ENCODE data around the gene FRS3.

Gene FRS3

DNA sequence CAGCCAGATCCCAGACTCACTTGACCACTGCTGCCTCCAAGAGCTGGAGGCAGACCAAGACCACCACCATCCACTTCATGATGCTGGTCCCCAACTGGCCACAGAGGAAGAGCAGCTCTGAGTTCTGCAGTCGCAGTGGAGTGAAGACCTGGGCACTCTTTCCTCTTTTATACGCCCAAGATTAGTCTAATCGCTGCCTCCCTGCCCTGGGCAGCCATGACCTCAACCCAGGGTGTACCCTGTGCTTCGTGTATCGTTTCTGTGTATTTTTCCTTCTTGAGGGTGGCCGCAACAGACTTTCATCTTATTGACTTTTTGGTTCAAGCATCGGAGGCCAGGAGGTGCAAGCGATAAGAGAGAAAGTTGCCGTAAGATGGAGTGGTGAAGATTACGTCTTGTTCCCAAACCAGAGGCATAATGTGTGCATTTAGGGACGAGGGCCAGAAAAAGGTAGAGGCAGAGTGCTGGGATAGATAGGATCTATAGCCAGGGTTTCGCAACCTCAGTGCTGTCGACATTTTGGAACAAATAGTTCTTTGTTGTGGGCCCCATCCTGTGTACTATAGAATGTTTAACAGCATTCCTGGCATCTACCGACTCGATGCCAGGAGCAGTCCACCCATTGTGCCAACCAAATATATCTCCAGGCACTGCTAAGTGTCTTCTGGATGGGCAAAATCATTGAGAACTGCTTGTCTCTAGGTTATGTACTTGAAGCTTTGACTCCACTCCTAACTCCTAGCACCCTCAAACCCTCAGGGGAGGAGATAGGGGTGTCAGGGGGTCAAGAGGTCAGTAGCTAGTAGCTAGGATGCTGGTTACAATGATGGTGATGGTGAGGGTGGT is 32.2 kb downstream of the FRS3 start, which contains the start of gene PGC:
Gene PGC (minus strand): TSS at position 142 of the 846 bp plus-strand sequence. CDS start 63 bp downstream, at position 79.
- in situ Hi-C loops (cut with HindIII; ENCODE audit: low sequenced_read_pairs): no loop called here

DNA sequence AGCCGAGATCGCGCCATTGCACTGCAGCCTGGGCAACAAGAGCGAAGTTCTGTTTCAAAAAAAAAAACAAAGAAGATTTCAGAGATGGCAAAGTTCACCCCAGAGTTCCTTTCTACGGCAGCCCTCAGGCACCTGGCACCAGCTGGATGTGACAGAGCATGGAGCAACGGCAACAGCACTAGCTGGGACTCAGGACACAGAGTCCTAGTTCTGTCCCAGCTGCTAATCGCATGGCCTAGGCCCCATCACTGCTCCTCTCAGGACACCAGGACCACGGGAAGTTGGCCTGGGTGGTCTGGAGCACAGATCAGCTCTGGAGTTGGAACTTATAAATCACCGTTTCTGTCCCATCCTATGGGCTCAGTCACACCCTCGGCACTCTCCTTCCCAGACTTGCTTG is 33.6 kb downstream of the FRS3 start:
- in situ Hi-C loops (cut with HindIII; ENCODE audit: low sequenced_read_pairs): no loop called here

DNA sequence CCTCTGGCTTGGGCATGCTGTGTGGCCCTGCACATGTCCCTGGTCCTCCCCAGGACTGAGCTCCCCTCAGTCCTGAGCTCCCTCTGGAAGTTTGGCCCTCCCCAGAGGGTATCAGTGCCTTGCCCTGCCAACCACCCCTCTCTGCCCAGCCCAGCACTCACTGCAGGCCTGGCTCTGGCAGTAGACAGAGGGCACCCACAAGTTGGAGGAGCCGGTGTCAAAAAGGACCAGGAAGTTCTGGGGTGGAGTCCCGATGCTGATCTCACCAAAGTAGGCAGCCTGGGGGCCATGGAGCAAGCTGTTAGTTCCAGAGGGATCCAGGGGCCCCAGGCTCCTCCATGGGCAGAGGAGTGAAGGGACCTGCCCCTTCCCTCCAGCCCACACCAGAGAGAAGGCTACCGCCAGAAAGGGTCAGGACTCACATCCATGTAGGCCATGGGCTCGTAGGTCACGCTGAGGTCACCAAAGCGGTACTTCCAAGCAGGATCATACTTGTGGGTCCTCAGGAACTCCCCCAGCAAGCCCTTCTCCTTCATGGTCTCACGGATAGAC is 35.4 kb downstream of the FRS3 start:
- in situ Hi-C loops (cut with HindIII; ENCODE audit: low sequenced_read_pairs): no loop called here

GRCh38 chr6:41743406-41744235 is 36.1 kb downstream of the FRS3 start:
- in situ Hi-C loops (cut with HindIII; ENCODE audit: low sequenced_read_pairs): no loop called here

GRCh38 chr6:41741625-41742490 is 37.8 kb downstream of the FRS3 start:
- in situ Hi-C loops (cut with HindIII; ENCODE audit: low sequenced_read_pairs): no loop called here

- in situ Hi-C loops (cut with HindIII; ENCODE audit: low sequenced_read_pairs): no loop called here
Observed at GRCh38 chr6:41740366-41741162, 39.1 kb downstream of the FRS3 start.

- in situ Hi-C loops (cut with HindIII; ENCODE audit: low sequenced_read_pairs): no loop called here
Observed at GRCh38 chr6:41739041-41739440, 40.7 kb downstream of the FRS3 start.

GRCh38 chr6:41737591-41738130 is 42.0 kb downstream of the FRS3 start:
- in situ Hi-C loops (cut with HindIII; ENCODE audit: low sequenced_read_pairs): no loop called here

DNA sequence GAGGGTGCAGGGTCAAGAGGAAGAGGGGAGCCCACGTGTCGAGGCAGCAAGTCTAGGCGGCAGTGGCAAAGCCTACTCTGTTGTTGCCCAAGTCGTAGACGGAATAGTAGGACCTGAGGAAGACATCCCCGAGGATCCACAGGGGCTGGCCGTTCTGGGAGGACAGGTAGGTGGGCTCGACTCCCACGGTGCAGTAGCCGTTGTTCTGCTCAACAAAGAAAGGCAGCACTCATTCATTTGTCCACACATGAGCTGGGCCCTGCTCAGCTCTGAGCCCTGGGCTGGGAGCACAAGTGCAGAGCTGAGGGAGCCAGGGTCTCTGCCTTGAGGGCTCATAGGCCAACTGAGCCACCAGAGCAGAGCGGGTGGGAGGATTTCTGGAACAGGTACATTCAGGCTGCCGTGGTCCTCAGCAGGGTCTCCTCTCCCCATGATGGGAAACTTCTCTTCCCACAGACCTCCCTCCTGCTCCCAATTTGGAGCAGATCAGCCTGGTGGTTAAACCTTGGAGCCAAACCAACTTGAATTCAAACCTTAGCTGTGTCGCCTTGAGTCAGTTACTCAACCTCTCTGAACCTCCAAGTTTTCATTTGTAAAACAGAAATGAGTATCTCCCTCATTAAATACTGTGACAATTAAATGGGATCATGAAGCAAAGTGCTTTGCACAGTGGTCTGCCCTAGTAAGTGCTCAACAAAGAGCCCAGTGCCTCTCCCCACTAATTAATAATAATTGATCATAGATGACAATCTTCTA is 42.7 kb downstream of the FRS3 start:
- in situ Hi-C loops (cut with HindIII; ENCODE audit: low sequenced_read_pairs): no loop called here

- in situ Hi-C loops (cut with HindIII; ENCODE audit: low sequenced_read_pairs): no loop called here
Observed at GRCh38 chr6:41736186-41736733, 43.4 kb downstream of the FRS3 start.

DNA sequence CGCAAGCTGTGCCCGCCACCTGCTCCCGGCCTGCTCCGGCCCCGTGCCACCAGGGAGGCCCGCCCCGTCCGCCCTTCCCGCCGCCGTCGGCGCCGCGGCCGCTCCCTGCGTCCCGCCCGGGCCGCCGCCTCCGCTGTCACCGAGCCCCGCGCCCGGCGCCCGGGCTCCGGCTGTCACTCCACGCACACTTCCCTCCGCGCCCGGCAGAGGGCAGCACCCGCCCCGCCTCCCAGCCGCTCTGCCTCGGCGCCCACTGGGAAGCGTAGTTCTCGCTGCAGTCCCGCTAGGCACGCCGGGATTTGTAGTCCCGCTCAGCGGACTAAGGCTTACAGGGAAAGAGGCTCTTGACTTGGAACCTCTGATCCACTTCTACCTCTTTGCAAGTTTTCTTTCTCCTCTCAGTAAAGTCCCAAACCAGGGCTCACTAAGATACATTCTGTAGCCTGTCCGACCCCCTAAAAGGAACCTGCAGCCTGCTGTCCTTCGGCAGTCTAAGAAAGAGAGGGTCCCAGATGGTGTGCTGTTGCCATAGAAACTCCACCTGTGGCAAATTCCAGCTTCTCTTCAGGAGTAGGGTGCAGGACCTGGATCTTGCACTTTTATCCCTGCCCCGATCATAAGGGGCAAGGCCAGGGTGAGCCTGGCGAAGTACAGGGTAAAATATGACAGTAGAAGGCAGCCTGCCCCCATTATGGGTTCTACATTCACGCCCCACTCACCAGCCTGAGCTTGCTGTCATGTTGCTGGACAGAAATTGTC is 44.1 kb downstream of the FRS3 start, which contains the start of gene TFEB:
Gene TFEB (minus strand): TSS at position 182 of the 759 bp plus-strand sequence. CDS start 44,395 bp downstream, outside the sequence.
- in situ Hi-C loops (cut with HindIII; ENCODE audit: low sequenced_read_pairs): no loop called here

DNA sequence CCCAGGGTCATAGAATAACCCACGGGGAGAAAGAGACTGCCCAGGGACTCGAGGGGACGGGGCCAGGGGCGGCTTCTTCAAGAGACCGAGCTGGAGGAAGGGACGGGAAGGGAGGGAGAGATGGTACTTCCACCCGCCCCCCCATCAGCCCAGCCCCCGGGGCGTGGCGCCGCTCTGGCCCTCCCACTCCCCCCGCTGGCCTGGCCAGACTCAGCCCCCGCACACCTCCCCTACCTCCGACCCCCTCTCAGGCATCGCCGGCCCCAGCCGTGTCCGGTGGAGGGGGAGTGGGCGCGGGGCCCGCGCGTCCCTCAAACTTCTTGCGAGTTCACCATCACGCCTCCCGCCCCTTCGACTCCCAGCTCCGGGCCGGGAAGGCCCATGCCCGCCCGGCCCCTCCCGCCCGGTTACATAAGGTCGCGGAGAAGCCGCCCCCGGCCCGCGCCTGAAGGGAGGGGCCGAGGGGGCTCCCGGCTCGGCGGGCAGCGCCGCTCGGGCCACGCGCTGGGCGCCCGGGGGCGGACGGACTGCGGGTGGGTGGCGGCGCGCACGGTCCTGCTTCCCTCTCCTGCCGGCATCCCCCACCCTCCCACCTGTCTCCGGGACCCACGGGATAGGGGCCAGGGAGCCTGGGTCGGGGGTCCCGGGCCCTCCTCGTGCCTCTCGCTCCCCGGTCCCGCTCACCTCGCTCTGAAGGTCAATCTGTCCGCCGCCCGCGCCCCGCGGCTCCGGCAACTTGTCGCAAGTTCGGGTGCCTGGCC is 44.9 kb downstream of the FRS3 start:
- in situ Hi-C loops (cut with HindIII; ENCODE audit: low sequenced_read_pairs): no loop called here

- in situ Hi-C loops (cut with HindIII; ENCODE audit: low sequenced_read_pairs): no loop called here
Observed at GRCh38 chr6:41733707-41734665, 45.7 kb downstream of the FRS3 start.

DNA sequence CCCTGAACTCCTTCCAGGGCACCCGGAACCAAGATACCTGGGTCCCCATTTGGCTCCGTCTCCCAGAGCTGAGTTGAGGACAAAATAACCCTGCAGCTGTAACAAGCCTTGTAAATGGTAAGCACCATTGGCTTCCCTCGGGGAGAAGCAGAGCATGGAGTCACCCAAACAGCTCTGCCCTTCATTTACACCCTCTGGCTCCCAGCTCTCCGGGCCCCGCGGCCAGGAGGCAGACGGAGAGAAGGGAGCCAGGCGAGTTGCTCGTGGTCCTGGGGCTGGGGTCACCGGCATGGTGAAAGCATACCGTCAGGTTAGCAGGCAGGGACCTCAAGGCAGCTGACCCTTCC is 46.4 kb downstream of the FRS3 start:
- in situ Hi-C loops (cut with HindIII; ENCODE audit: low sequenced_read_pairs): no loop called here

GRCh38 chr6:41732591-41733359 is 46.9 kb downstream of the FRS3 start:
- in situ Hi-C loops (cut with HindIII; ENCODE audit: low sequenced_read_pairs): no loop called here

Data from endothelial cell of hepatic sinusoid (primary cell).